HG03175 (cell line): Measurements from ENCODE around the gene FAM151A.
"Not testable (repeated sequence)": the region's sequence is repeated elsewhere in the genome, so short reads cannot be mapped to it uniquely, and the experiment has no call there.

Experiments used
- ATAC-seq: cut with Tn5 transposase; IDR thresholded peaks from one replicate; pipeline ENCODE4 v1.9.1; 2021; ENCODE audit warnings: mild to moderate bottlenecking, moderate library complexity; ENCODE audit not compliant: unreplicated experiment

The FAM151A gene

DNA sequence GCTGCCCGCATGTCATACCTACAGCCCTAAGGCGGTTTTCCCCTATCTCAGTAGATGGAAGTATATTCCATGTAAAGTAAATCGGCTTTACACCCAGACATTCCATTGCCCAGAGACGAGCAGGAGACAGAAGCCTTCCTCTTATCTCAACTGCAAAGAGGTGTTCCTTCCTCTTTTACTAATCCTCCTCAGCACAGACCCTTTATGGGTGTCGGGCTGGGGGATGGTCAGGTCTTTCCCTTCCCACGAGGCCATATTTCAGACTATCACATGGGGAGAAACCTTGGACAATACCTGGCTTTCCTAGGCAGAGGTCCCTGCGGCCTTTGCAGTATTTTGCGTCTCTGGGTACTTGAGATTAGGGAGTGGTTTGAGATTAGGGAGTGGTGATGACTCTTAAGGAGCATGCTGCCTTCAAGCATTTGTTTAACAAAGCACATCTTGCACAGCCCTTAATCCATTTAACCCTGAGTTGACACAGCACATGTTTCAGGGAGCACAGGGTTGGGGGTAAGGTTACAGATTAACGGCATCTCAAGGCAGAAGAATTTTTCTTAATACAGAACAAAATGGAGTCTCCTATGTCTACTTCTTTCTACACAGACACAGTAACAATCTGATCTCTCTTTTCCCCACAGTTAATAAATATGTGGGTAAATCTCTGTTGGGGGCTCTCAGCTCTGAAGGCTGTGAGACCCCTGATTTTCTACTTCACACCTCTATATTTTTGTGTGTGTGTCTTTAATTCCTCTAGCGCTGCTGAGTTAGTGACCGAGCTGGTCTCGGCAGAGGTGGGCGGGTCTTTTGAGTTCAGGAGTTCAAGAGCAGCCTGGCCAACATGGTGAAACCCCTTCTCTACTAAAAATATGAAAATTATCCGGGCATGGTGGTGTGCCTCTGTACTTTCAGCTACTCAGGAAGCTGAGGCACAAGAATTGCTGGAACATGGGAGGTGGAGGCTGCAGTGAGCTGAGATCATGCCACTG is 13.4 kb upstream of the FAM151A start:
- not testable (repeated sequence) for ATAC-seq

DNA sequence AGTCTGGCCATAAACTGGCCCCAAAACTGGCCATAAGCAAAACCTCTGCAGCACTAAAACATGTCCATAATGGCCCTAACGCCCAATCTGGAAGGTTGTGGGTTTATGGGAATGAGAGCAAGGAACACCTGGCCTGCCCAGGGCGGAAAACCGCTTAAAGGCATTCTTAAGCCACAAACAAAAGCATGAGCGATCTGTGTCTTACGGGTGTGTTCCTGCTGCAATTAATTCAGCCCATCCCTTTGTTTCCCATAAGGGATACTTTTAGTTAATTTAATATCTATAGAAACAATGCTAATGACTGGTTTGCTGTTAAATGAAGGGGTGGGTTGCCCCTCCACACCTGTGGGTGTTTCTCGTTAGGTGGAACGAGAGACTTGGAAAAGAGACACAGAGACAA is 12.5 kb upstream of the FAM151A start:
- ATAC-seq, result not testable (repeated sequence)

DNA sequence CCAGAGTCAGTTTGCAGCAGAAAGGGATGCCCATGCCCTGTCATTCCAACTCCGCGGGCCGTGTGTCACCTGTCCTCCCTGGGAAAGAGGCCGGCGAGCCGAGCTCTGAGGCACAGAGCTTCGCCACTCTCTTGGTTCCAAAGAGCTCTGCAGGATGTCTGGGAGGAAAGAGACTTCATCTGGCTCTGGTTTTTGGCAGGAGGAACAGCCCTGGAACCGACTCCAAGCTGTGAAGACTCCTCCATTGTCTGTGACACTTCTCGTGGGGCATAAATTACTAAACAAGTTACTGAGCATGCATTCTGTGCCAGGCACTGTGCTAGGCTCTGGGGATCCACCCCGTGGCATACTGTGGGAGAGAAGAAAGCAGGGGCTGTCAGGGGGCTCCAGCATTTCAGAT is 3.9 kb upstream of the FAM151A start:
- no peak for ATAC-seq

DNA sequence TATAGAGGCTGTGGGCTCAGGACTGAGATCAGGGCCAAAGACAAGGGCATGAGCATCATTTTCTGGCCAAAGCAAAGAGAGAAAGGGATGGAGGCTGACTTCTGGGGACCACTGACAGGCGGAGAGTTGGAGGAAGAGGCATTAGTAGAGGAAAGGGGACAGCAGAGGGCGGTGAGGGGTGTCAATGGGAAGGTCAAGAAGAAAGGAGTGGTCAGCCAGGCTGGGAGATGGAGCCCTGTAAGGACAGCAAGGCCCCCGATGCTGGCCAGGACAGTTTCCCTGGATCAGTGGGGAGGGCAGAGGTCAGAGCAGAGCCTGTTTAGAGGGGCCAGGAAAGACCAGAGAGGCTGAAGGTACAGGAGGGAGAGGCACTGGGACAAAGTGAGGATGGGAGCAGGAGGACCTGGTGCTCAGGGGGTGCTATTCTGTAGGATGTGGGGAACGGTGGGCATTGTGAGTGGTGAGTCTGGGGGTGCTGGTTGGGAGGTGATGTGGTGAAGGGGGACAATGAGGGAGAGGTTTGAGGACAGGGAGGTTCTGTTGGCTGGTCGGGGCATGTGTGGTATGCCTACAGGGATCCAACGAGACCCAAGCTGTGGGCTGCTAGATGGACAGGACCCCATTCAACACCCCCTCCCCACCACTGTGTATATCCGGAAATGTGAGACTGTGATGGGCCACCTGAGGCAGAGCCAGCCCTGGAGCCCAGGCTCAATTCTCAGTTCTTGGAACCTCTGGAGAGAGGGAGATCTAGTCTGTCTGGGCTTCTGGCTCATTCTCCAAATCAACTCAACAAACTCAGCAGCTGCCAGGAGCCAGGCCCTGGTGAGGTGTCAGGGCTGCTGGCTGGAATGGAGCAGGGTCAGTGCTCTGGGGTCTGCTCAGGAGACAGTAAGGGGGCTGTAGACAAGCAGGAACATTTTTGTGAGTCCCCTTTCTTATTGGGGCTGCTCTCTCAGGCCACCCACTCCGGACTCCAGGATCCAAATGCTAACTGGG is 1.4 kb upstream of the FAM151A start:
- ATAC-seq, result no peak

DNA sequence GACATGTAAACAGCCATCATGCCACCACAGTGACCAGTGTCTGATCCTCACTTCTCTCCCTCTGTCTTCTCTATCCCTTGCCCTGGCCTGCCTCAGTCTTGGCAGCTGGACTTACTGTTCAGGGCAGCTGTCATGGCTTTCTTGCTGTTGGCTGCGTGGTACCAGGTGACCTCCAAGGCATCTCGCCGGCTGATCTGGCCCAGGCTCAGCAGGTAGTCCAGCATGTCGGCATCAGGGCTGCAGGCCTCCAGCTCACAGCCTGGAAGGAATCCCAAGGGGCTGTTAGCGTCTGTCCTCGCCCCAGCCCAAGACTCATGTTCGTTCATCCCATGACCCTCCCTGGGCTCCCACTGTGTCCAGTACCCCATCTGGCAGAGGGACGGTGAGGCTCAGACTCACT is 3.6 kb downstream of the FAM151A start:
- no peak for ATAC-seq

DNA sequence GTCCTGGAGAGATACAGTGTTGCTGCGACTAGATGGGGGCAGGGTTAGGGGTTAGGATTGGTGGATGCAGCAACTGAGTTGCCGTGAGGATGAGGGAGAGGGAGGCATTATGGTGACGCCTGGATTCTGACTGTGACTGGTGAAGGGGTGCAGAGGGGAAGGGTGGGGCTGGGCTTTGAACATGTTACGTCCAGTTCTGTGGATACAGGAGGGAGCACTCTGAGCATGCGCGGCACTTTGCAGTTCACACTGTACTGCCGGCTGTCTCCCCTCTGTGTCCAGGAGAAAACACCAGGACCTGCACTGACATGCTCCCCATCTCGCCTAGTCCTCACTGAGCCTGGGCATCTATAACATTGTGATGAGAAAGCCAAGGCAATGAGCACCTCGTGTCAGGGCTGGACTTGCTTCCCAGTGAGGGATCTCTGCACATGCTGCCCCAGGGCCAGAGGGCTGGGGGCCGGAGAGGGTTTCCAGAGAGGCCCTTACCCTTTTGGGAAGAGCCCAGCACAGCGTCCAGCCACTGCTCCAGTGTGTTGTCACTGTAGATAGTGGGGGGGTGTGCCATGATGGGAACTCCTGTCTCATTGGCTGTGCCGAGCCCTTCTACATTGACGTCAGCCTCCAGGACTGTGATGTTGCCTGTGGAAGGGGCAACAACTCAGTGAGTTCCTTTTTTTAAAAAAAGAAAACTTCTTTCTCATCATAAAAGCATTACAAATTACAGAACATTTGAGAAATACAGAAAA is 7.6 kb downstream of the FAM151A start:
- ATAC-seq, result no peak

DNA sequence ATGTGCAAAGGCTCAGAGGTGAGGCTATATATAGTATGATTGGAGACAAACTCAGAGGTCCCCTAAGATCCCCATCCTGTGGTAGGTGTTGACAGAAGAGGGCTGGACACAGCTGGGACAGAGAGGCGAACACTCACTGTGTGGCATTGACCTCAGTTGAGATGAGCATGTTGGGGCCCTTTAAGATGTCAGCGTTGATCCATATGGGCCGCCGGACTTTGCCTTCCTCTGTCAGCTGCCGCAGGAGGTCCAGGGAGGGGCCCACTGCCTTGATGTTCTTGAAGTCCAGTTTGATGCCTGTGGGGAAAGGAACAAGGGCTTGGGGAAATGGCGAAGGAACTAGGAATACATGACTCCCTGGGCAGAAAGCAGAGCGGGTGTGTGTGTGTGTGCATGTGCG is 8.8 kb downstream of the FAM151A start:
- no peak for ATAC-seq

DNA sequence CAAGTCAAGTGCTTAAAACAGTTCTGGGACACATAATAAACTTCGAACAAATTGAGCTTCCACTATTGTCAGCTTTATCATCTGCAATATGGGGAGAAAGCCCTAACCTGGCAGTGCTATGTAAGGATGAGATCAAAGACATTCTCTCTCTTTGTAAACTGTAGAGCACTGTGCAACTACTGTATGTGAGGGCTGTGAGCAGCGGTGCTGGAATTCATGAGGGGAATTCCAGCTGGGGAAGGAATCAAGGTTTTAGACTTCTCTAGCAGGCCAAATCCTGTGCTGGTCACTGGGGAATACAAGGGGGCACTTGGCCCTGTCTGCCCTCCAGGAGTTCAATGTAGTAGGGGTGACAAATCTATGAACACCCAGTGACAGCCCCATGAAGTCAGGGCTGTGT is 9.3 kb downstream of the FAM151A start:
- no peak for ATAC-seq

DNA sequence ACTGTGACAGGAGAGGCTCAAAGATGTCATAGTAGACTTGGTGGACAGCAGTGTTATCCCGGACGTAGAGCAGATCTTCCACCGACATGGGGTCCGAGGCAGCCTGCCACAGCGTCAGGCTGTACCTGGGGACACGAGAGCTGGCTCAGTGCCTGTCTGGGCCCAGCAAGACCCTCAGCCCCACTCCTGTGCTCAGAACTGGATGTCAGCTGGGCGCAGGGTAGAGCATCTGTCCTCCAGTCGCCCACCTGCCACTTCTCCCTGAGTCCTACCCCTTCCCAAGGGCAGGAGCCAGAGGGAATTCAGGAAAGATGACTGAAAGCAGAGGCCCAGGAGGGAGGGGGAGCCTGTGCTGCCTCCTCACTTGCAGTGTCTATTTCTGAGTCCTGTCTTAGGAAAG is 11.7 kb downstream of the FAM151A start:
- no peak for ATAC-seq

DNA sequence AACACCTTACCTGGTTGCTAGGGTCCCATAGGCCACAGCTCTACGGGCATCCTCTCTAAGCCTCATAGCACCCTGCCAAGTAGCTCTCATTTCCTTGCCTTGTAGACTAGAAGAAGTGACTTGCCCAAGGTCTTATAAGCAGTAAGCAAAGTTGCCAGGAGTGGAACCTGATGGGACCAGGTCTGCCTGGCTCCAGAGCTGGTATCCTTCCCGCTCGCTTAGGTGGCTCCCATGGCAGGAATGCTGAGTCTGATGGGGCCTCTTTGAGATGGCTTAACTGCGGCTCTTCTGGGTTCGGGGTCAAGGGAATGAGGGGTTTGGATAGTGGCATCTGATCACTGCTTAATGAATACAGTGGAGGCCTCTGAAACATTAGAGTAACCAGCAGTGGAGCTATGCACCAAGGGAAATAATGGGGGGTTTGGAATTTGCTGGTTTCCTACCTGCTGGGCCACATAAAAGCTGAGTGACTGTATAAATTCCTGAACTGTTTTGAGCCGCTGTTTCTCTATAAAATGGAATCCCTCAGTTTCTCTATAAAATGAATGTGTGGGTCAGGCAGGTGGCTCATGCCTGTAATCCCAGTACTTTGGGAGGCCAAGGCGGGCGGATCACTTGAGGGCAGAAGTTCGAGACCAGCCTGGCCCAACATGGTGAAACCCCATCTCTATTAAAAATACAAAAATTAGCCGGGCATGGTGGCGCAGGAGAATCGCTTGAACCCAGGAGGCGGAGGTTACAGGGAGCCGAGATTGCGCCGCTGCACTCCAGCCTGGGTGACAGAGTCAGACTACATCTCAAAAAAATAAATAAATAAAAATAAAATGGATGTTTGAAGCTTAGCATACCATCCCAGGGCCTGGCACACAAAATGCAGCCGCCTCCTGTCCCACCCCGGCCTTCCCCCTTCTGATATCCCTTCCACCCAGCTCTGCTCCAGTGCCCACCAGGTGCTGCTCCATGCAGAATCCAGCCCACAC is 12.4 kb downstream of the FAM151A start:
- no peak for ATAC-seq

DNA sequence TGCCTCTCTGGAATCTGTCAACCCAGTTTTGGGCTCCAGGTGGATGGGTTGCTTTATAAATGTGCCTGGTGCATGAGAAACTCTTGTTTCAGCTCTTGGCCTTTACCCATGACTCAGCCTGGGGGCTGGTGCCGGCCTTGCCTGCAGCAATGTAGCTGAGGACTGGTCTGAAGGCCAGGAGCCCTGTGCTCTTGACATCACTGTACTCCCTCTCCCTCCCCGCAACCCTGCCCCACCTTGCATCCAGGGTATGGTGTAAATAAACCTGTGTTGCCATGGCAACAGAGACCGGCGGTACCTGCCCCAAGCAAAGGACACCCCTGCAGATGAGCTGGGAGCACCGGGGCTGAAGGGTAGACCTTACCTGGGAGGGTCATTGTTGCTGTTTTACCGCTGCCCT is 13.3 kb downstream of the FAM151A start:
- no peak for ATAC-seq

DNA sequence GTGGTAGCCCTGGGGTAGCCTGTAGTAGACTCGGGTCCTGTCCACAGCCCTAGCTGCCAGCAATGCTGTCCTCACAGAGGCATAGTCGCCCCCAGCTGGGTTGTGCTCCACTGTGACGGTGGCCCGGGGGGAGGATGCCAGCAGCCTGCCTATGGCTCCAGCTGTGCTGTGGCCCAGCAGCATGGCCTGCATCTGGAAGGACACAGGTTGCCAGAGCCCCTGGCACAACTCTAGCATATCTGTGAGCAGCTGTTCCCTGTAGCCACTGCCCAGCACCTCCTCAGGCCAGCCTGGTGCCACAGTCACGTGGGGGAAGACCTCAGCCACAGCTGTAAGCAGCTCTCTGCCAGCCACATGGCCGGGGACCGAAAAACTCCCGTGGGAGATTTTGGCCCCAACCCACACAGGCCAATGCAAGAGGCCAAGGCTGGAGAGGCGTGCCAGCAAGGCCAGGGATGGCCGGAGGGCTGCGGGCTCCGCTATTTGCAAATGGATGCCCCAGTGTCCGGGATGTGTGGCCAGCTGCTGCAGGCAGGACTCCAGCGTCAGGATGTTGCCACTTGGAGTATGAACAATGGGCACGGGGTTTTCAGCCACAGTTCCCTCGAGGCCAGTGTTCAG is 13.9 kb downstream of the FAM151A start:
- no peak for ATAC-seq

DNA sequence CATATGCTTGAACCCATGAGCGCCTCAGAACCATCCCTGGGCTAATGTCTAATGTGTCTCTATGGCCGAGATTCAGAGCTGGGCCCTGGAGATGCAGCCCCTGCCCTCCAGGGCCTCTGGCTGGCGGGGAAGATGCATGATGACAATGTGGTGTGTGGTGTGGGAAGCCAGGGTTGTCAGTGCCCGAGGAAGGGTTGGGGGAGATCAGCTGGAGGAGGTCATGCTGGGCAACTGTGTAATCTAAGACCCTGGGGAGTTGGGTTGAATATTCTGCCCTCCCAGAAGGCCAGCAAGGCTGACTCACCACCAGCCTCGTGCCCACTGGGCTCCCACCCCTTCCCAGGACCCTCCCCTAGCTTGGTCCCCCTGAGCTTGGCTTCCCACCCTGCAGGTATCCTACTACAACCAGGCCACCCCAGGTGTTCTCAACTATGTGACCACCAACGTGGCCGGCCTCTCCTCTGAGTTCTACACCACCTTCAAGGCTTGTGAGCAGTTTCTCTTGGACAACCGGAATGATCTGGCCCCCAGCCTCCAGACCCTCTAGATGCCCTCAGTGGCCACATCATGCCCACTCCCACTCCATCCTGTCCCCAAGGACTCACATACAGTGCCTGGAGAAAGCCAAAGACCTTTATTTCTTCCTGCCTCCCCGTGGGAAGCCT is 14.6 kb downstream of the FAM151A start:
- ATAC-seq, result no peak

DNA sequence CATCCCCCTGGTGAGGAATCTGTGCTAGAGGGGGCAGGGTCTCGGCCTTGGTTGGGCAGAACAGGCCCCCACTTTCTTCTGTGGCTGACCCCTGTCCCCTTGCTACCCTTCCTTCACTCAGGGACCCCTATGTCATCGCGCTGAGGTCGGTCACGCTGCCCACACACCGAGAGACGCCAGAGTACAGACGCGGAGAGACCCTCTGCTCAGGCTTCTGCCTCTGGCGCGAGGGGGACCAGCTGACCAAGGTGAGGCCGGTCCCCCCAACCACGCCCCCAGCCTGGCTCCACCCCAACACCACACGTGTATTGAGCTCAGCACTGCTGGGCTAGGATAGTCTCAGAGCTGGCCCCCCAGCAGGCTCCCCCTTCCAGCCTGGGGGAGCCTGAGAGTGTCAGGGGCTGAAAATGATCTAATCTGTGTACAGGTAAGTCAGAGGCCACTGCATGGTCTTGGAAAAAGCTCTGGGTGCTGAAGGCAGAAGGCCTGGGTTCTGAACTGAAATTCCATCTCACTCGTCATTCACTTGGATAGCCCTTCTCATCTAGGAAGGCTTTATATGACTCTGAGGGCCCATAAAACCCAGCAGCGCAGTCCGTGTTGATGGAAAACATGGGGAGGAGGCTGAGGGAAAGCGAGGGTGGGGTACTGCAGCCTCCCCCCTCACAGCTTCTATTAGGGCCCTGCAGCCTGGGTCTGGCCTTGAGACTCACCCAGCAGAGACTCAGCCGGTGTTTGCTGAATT is 15.3 kb downstream of the FAM151A start:
- ATAC-seq, result no peak

DNA sequence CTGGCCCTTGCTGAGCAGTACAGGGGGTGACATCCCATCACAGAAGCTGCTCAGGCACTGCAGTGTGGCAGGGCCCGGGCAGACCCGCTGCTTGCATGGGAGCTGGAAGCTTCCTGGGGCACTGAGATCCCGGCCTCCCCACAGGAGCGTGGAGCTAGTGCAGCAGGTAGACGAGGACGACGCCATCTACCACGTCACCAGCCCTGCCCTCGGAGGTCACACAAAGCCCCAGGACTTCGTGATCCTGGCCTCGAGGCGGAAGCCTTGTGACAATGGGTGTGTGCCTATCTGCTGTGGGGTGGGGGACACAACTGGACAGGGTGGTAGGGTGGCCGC is 16.4 kb downstream of the FAM151A start:
- ATAC-seq, result no peak

DNA sequence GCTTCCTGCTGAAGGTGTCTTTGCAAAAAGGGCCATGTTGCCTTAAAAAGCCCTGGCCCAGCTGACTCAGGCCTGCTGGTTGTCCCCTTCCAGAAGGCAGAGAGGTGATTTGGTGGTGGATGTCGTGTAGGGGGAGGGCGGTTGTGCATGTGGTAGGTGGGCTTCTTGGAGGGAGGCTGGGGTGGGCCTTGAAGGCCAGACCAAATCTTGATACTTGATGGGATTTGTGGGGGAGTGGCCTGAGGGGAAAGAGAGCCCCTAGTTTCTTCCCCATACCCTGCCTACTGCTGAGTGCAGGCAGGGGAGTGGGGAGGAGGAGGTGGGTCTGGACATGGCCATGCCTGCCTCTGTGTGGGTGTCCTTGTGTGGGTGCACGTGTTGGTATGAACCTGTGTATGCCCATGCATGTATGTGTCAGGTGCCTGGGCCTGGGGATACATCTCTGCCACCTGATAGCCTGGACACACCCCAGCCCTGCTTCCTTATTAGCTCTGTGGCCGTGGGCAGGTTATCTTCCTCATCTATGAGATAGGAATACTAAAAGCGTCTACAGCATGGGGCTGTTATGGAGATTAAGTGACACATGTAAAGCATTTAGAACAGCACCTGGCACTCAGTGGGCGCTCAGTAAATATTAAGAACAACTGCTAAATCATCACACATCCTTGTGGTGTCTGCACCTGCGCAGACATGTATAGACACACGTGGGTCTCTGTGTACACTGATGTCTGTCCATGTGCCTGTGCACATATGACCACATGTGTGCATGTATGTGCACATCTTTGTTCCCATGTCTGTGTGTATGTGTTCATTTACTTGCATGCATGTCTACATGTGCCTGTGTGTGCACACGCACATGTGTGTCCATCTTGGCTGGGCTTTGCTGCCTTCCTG is 17.0 kb downstream of the FAM151A start:
- no peak for ATAC-seq
